ENCODE results near the gene TST. TPM values are rescaled to one million over a fixed set of nuclear protein-coding genes. Genes with fewer than 3 reads are reported as not detected.

Gene TST
- polyA plus RNA-seq, 2 of the 4 experiments (the other 2 are of a cell fraction): 43.2 to 50.1 TPM

- DNase-seq (ENCODE audit: low read depth in 1 of 2, low spot score in 1 of 2): no peak
- no peak overlapping the region for H3K4me3 ChIP-seq
- ChIA-PET CTCF (interaction anchor here (0.5 to 1.1 kb wide), 2 partner anchors 10 to 14 kb away, joined by 3 to 4 read pairs; no protein-coding TSS in a partner anchor), POLR2A (no interaction called here)
- H3K27ac ChIP-seq: no peak overlapping the region
- H3K4me2 ChIP-seq: no peak overlapping the region
- no peak for TF ChIP-seq POLR2A (IDR thresholded peaks at IDR 0.05; ENCODE audit: low read length)
- no peak for TF ChIP-seq ESRRA (IDR thresholded peaks at IDR 0.05; ENCODE audit: borderline replicate concordance, low read length)
- TF ChIP-seq CBX8 (IDR thresholded peaks at IDR 0.05): no peak
- no peak for TF ChIP-seq FOSL2 (IDR thresholded peaks at IDR 0.05)
- no peak for TF ChIP-seq FOSL2 (CRISPR knock-in tag; IDR thresholded peaks at IDR 0.05)
- TF ChIP-seq CHD4 (IDR thresholded peaks at IDR 0.05; ENCODE audit: borderline replicate concordance): no peak
- no peak for TF ChIP-seq HES2 (IDR thresholded peaks at IDR 0.05)
- no peak for TF ChIP-seq MAX (IDR thresholded peaks at IDR 0.05)
- no peak for TF ChIP-seq POLR2AphosphoS2 (conservative IDR thresholded peaks at IDR 0.05; ENCODE audit: low read length)
- 86% methylated on average over 7 of the region's 12 CpGs for WGBS (ENCODE audit: missing lambda C conversion rate)
- no peaks in the 10 kb centered on the region; the same call in 2 of the 3 replicates for H3K4me1 ChIP-seq
- no peaks in the 10 kb centered on the region for H3K9me3 ChIP-seq
- no peak for ATAC-seq
- no peak for FAIRE-seq
Measured at GRCh38 chr22:37057796-37058510, 38.7 kb upstream of the TST start.

- CTCF ChIA-PET: interaction anchor here (0.5 kb wide), 1 partner anchor 9 kb away, joined by 3 read pairs; no protein-coding TSS in a partner anchor
- 98% methylated on average over 5 of the region's 9 CpGs for WGBS (ENCODE audit: missing lambda C conversion rate)
- TF ChIP-seq CEBPB (IDR thresholded peaks at IDR 0.05): no peak
- no peak for TF ChIP-seq NPAS2 (CRISPR knock-in tag; IDR thresholded peaks at IDR 0.05; ENCODE audit: borderline replicate concordance)
- TF ChIP-seq ESRRA (IDR thresholded peaks at IDR 0.05; ENCODE audit: borderline replicate concordance, low read length): no peak
- TF ChIP-seq FOXS1 (CRISPR knock-in tag; IDR thresholded peaks at IDR 0.05): no peak
- TF ChIP-seq ZNF302 (CRISPR knock-in tag; IDR thresholded peaks at IDR 0.05): no peak
- no peak for TF ChIP-seq USF2 (IDR thresholded peaks at IDR 0.05)
- TF ChIP-seq EHF (CRISPR knock-in tag; IDR thresholded peaks at IDR 0.05): no peak
- no peak for TF ChIP-seq PHF8 (IDR thresholded peaks at IDR 0.05; ENCODE audit: borderline replicate concordance, low read depth)
- no peak for TF ChIP-seq PBX3 (IDR thresholded peaks at IDR 0.05)
- TF ChIP-seq CTCF (IDR thresholded peaks at IDR 0.05): no peak
- TF ChIP-seq RARB (CRISPR knock-in tag; IDR thresholded peaks at IDR 0.05): no peak
- TF ChIP-seq E2F6 (IDR thresholded peaks at IDR 0.05; ENCODE audit: borderline replicate concordance, low read depth): no peak
- TF ChIP-seq KDM1A (IDR thresholded peaks at IDR 0.05; ENCODE audit: low read depth): no peak
Measured at GRCh38 chr22:37057226-37057625, 38.0 kb upstream of the TST start.

More at GRCh38 chr22:37057226-37057625, 38.0 kb upstream of the TST start:
- POLR2A ChIA-PET: no interaction called here
- Histone ChIP-seq H3K9me3 (no peaks in the 10 kb centered on the region), H3K4me2 (no peak overlapping the region), H3K27ac (no peak overlapping the region), H3K4me1 (peaks cover 7% of the 10 kb centered on the region; the same call in 2 of the 3 replicates), H3K4me3 (no peak overlapping the region)
- FAIRE-seq (no peak), DNase-seq (ENCODE audit: low read depth in 1 of 2, low spot score in 1 of 2) (no peak), ATAC-seq (no peak)
